Loucy (cell line): ENCODE measurements around the gene AVPR1B.

Experiments used
- H2AFZ ChIP-seq: fragments of 200-600 bp; sonication (generic); 2 replicates; pipeline ENCODE4 v1.6.0; 2016; ENCODE audit warnings: antibody characterized with exemption, mild to moderate bottlenecking, low read length, moderate library complexity
- H3F3A ChIP-seq: fragments of 200-600 bp; 2 replicates; pipeline ENCODE4 v1.6.0; 2016; ENCODE audit warnings: antibody characterized with exemption, low read depth, mild to moderate bottlenecking
- H3K27me3 ChIP-seq: fragments of 200-600 bp; sonication (generic); 2 replicates; pipeline ENCODE4 v1.6.1; 2014; ENCODE audit warnings: low read length, mild to moderate bottlenecking; ENCODE audit not compliant: insufficient read depth, poor library complexity, severe bottlenecking
- H3K36me3 ChIP-seq: fragments of 200-600 bp; sonication (generic); 2 replicates; pipeline ENCODE4 v1.6.1; 2016; ENCODE audit warnings: low read length; ENCODE audit not compliant: insufficient read depth
- H3K4me1 ChIP-seq: fragments of 200-600 bp; sonication (generic); 2 replicates; pipeline ENCODE4 v1.5.1; 2014; ENCODE audit warnings: low read length, mild to moderate bottlenecking; ENCODE audit not compliant: insufficient read depth, poor library complexity, severe bottlenecking
- H3K4me2 ChIP-seq: fragments of 200-600 bp; sonication (generic); 2 replicates; pipeline ENCODE4 v1.6.0; 2014; ENCODE audit warnings: antibody characterized with exemption, low read length, low read depth, mild to moderate bottlenecking; ENCODE audit not compliant: poor library complexity, severe bottlenecking
- H3K4me3 ChIP-seq: fragments of 200-600 bp; sonication (generic); 2 replicates; pipeline ENCODE4 v1.5.1; 2014; ENCODE audit warnings: low read length, mild to moderate bottlenecking, mixed read lengths; ENCODE audit not compliant: poor library complexity, severe bottlenecking
- H3K79me2 ChIP-seq: fragments of 200-600 bp; sonication (generic); 2 replicates; pipeline ENCODE4 v1.6.1; 2014; ENCODE audit warnings: low read length; ENCODE audit not compliant: insufficient read depth
- H3K9ac ChIP-seq: fragments of 200-600 bp; sonication (generic); 2 replicates; pipeline ENCODE4 v1.6.0; 2014; ENCODE audit warnings: mild to moderate bottlenecking, low read depth, low read length, moderate library complexity; ENCODE audit not compliant: poor library complexity, severe bottlenecking
- H3K9me2 ChIP-seq: fragments of 200-600 bp; sonication (generic); replicated peaks from 2 replicates; pipeline ENCODE4 v1.6.1; 2016; ENCODE audit warnings: low read depth, low read length, mixed read lengths
- H3K9me3 ChIP-seq: fragments of 200-600 bp; sonication (generic); 2 replicates; pipeline ENCODE4 v1.6.1; 2014; ENCODE audit warnings: mild to moderate bottlenecking, antibody characterized with exemption, low read length, low read depth; ENCODE audit not compliant: insufficient read depth
- H4K20me1 ChIP-seq: fragments of 200-600 bp; sonication (generic); 2 replicates; pipeline ENCODE4 v1.6.0; 2014; ENCODE audit warnings: antibody characterized with exemption, low read length, mild to moderate bottlenecking; ENCODE audit not compliant: insufficient read depth, poor library complexity, severe bottlenecking
- EZH2phosphoT487 ChIP-seq: fragments of 200-600 bp; IDR thresholded peaks from 2 replicates; pipeline ENCODE4 v1.6.1; 2018; ENCODE audit warnings: antibody characterized with exemption, mild to moderate bottlenecking, moderate library complexity, borderline replicate concordance
- TF ChIP-seq, protein P1 (sequence below): fragments of 200-600 bp; sonication (generic); conservative IDR thresholded peaks from 2 replicates; pipeline ENCODE4 v1.5.1; 2014; ENCODE audit warnings: mild to moderate bottlenecking, antibody characterized with exemption, low read length

The AVPR1B gene

DNA sequence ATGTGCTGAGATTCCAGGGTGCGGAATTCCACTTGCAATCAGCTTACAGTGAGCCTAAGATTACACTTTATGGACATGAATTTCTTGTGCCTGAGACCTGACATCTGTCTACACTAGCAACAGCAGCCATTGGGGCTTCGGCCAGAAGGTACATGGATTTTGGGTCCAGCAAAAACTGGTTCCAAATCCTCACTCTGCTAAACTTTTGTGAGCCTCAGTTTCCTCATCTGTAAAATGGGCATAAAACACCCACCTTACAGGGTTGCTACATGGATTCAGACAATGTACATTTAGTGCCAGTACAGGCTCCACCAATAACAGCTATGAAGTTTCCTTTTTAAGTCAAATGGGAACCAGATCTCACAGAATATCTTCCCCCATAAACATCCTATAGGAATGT, 33.4 kb downstream of the AVPR1B start:
- Histone ChIP-seq H3K9me2 (no peaks in the 10 kb centered on the region), H3K27me3 (no peaks in the 10 kb centered on the region), H2AFZ (no peak overlapping the region), H3K79me2 (peaks cover 74% of the 10 kb centered on the region), H3K9me3 (no peaks in the 10 kb centered on the region), H3K9ac (peak overlapping the region; percentile 80), H3K4me3 (peak overlapping the region; percentile 71), H3F3A (peaks cover 10% of the 10 kb centered on the region), H4K20me1 (no peaks in the 10 kb centered on the region), H3K4me2 (peak overlapping the region; percentile 80), H3K36me3 (no peaks in the 10 kb centered on the region; the same call in 1 of the 2 replicates), H3K4me1 (peaks cover 74% of the 10 kb centered on the region)
- TF ChIP-seq, protein P1, sequence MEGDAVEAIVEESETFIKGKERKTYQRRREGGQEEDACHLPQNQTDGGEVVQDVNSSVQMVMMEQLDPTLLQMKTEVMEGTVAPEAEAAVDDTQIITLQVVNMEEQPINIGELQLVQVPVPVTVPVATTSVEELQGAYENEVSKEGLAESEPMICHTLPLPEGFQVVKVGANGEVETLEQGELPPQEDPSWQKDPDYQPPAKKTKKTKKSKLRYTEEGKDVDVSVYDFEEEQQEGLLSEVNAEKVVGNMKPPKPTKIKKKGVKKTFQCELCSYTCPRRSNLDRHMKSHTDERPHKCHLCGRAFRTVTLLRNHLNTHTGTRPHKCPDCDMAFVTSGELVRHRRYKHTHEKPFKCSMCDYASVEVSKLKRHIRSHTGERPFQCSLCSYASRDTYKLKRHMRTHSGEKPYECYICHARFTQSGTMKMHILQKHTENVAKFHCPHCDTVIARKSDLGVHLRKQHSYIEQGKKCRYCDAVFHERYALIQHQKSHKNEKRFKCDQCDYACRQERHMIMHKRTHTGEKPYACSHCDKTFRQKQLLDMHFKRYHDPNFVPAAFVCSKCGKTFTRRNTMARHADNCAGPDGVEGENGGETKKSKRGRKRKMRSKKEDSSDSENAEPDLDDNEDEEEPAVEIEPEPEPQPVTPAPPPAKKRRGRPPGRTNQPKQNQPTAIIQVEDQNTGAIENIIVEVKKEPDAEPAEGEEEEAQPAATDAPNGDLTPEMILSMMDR, result no peak
- no peak for TF ChIP-seq EZH2phosphoT487

DNA sequence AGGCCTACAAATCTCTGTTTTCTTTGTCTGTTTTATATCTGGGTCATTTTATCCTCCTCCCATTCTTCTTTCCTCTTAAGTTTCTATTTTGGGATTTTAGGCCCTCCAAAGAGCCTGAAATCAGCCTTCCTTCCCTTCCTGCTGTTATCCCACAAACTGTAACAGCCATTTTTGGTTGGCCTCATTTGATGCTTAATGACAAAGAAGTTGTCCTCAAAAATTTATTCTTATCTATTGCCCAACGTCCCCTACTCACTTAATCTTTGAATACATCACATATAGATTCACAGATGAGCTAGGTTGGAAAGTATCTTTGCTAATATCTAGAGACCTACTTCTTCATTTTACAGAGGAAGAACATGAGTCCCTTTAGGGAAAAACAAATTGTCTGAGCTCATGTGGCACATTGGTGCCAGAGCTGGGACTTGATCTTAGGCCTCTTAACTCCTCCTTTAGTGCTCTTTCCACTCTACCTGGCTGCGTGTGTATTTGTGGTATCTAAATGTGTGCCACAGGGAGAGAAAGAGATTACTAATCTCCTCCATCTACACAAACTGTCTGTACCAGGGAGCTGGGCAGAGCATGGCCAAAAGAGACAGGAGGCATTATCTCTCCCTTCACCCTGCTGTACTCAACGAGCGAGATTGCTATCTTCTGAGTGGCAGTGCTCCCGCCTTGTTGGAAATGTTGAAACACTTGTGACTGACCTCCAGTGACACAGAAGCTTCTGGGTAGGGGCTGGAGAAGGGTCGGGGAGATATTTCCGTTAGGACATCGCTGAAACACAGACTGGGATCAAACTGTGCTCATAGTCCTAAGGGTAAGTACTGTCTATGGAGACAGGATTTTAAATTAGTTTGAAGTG, 34.1 kb downstream of the AVPR1B start:
- H3K4me1 ChIP-seq, result peaks cover 77% of the 10 kb centered on the region
- peak overlapping the region; percentile 80 for H3K4me2 ChIP-seq
- peak overlapping the region; percentile 80 for H3K9ac ChIP-seq
- peak overlapping the region; percentile 71 for H3K4me3 ChIP-seq
- no peak overlapping the region for H2AFZ ChIP-seq
- H3K9me3 ChIP-seq, result no peaks in the 10 kb centered on the region
- H3K79me2 ChIP-seq, result peaks cover 67% of the 10 kb centered on the region
- no peaks in the 10 kb centered on the region for H3K27me3 ChIP-seq
- no peaks in the 10 kb centered on the region for H3K9me2 ChIP-seq
- peaks cover 10% of the 10 kb centered on the region for H3F3A ChIP-seq
- H4K20me1 ChIP-seq, result no peaks in the 10 kb centered on the region
- H3K36me3 ChIP-seq, result no peaks in the 10 kb centered on the region; the same call in 1 of the 2 replicates
- TF ChIP-seq EZH2phosphoT487, result no peak
- TF ChIP-seq, protein P1, result no peak

DNA sequence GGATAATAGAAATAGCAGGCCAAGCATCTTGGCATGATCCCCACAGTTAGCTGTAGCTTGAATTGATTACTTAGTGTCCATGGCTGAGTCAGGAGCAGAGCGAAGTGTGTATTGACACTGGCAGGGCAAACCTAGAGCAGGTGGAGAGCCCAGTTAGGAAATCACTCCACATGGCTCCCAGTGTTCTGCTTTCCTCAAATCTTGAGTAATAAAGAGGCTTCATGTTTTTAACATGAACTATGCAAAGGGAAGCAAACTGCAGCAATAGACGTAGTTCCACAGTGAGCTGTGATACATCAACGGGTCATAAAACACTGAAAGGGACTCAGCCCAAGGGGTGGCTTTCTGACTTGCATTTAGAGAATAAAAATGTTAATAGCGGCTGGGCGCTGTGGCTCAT, 35.3 kb downstream of the AVPR1B start:
- Histone ChIP-seq H3K27me3 (no peaks in the 10 kb centered on the region), H3K4me3 (peak overlapping the region; percentile 60), H3K4me1 (peaks cover 75% of the 10 kb centered on the region), H3K9ac (peak overlapping the region; percentile 80), H3K9me2 (no peaks in the 10 kb centered on the region), H3K36me3 (no peaks in the 10 kb centered on the region; the same call in 1 of the 2 replicates), H3K79me2 (peaks cover 56% of the 10 kb centered on the region), H3F3A (peaks cover 10% of the 10 kb centered on the region), H3K4me2 (peak overlapping the region; percentile 80), H2AFZ (no peak overlapping the region), H4K20me1 (no peaks in the 10 kb centered on the region), H3K9me3 (no peaks in the 10 kb centered on the region)
- TF ChIP-seq, protein P1, result no peak
- TF ChIP-seq EZH2phosphoT487, result no peak
